Immature natural killer cell (primary cell): Measurements from ENCODE around the gene ZNF692. TPM values are rescaled to one million over a fixed set of nuclear protein-coding genes. Genes with fewer than 3 reads are reported as not detected.
A peak's percentile ranks its signal among the peaks of the same experiment; 100 is the strongest.
"Not testable (repeated sequence)": the region's sequence is repeated elsewhere in the genome, so short reads cannot be mapped to it uniquely, and the experiment has no call there.

Source experiments
- DNase-seq, 3 donors: peaks; one replicate each; pipeline ENCODE4 v3.0.0; 2022; ENCODE audit warnings: mixed read lengths in 1 of 3
- H3K27ac Mint-ChIP-seq, 6 donors: one replicate each; pipeline ENCODE4 v1.8.0; 2020; ENCODE audit warnings: mixed read lengths in 6 of 6, mild to moderate bottlenecking in 5 of 6, inconsistent platforms in 4 of 6, moderate library complexity in 3 of 6
- H3K27me3 Mint-ChIP-seq, 3 donors: one replicate each; pipeline ENCODE4 v1.8.0; 2020 to 2021; ENCODE audit warnings: low read depth in 3 of 3, mild to moderate bottlenecking in 3 of 3, mixed read lengths in 3 of 3, moderate library complexity in 3 of 3, inconsistent platforms in 1 of 3
- H3K36me3 Mint-ChIP-seq, 3 donors: one replicate each; pipeline ENCODE4 v1.8.0; 2020; ENCODE audit warnings: mixed read lengths in 3 of 3, inconsistent platforms in 2 of 3, mild to moderate bottlenecking in 2 of 3
- H3K4me1 Mint-ChIP-seq, 2 donors: one replicate each; pipeline ENCODE4 v1.8.0; 2020; ENCODE audit warnings: inconsistent platforms in 2 of 2, mild to moderate bottlenecking in 2 of 2, mixed read lengths in 2 of 2, moderate library complexity in 1 of 2
- H3K4me3 Mint-ChIP-seq, 5 donors: one replicate each; pipeline ENCODE4 v1.8.0; 2020; ENCODE audit warnings: mild to moderate bottlenecking in 5 of 5, mixed read lengths in 5 of 5, inconsistent platforms in 3 of 5, moderate library complexity in 3 of 5
- H3K9me3 Mint-ChIP-seq, 6 donors: one replicate each; pipeline ENCODE4 v1.8.0; 2020; ENCODE audit warnings: mild to moderate bottlenecking in 6 of 6, mixed read lengths in 6 of 6, inconsistent platforms in 4 of 6, moderate library complexity in 3 of 6
- polyA plus RNA-seq, 3 donors: library from polyadenylated mRNA; unstranded; fragments of 300-500 nt; fragmentation: Illumina TruSeq; gene quantifications; one replicate each; pipeline ENCODE4 v1.2.3, GENCODE V29; 2021

ZNF692 gene
- polyA plus RNA-seq, 3 donors from 2014 or later: 5.5 to 11.0 (median 7.7) TPM

GRCh38 chr1:248838357-248839167 is 20.3 kb downstream of the ZNF692 start:
- peak overlapping the region in 1 of 5 donors; percentile 95 for H3K4me3 Mint-ChIP-seq
- H3K36me3 Mint-ChIP-seq: no peaks in the 10 kb centered on the region
- H3K9me3 Mint-ChIP-seq: no peaks in the 10 kb centered on the region
- peaks cover 4 to 13% (median 8%) of the 10 kb centered on the region in 3 donors for H3K27me3 Mint-ChIP-seq
- H3K27ac Mint-ChIP-seq: peak overlapping the region in 4 of 6 donors; percentile 96 to 100 (median 99)
- peaks cover 25 to 33% of the 10 kb centered on the region in 2 donors for H3K4me1 Mint-ChIP-seq
- DNase-seq: peak; percentile 91 to 92 (median 92)

GRCh38 chr1:248837781-248838356 is 21.0 kb downstream of the ZNF692 start, which contains the start of gene ZNF672:
Gene ZNF672 (plus strand): TSS chr1:248838224. CDS start chr1:248847275, 9,051 bp downstream.
- H3K4me3 Mint-ChIP-seq: peak within 1 kb of the TSS in 1 of 5 donors; percentile 95
- peaks cover 25 to 33% of the 10 kb centered on the region in 2 donors for H3K4me1 Mint-ChIP-seq
- peaks cover 6 to 13% (median 8%) of the 10 kb centered on the region in 3 donors for H3K27me3 Mint-ChIP-seq
- peak within 1 kb of the TSS in 4 of 6 donors; percentile 96 to 100 (median 99) for H3K27ac Mint-ChIP-seq
- no peaks in the 10 kb centered on the region for H3K9me3 Mint-ChIP-seq
- H3K36me3 Mint-ChIP-seq: no peaks in the 10 kb centered on the region
- DNase-seq: peak; percentile 94 to 96 (median 95)

- Mint-ChIP-seq H3K36me3 (no peaks in the 10 kb centered on the region), H3K4me3 (no peak overlapping the region), H3K9me3 (no peaks in the 10 kb centered on the region), H3K4me1 (peaks cover 25 to 30% of the 10 kb centered on the region in 2 donors), H3K27me3 (peaks cover 8 to 14% (median 8%) of the 10 kb centered on the region in 3 donors), H3K27ac (no peak overlapping the region)
- DNase-seq: no peak
Observed at GRCh38 chr1:248837045-248837780, 21.7 kb downstream of the ZNF692 start.

GRCh38 chr1:248834343-248834940 is 24.4 kb downstream of the ZNF692 start:
- Mint-ChIP-seq H3K4me3 (no peak overlapping the region), H3K4me1 (peaks cover 6 to 8% of the 10 kb centered on the region in 2 donors), H3K9me3 (no peaks in the 10 kb centered on the region), H3K27ac (no peak overlapping the region), H3K27me3 (peaks cover 7 to 15% (median 8%) of the 10 kb centered on the region in 3 donors), H3K36me3 (no peaks in the 10 kb centered on the region)
- DNase-seq: no peak

GRCh38 chr1:248831842-248832241 is 27.0 kb downstream of the ZNF692 start:
- H3K4me1 Mint-ChIP-seq: peaks cover 8% of the 10 kb centered on the region in 2 donors
- H3K27me3 Mint-ChIP-seq: peaks cover 1 to 5% (median 5%) of the 10 kb centered on the region in 3 donors
- no peaks in the 10 kb centered on the region for H3K36me3 Mint-ChIP-seq
- no peaks in the 10 kb centered on the region for H3K9me3 Mint-ChIP-seq
- no peak overlapping the region for H3K27ac Mint-ChIP-seq
- no peak overlapping the region for H3K4me3 Mint-ChIP-seq
- no peak for DNase-seq

GRCh38 chr1:248830718-248831017 is 28.2 kb downstream of the ZNF692 start:
- not testable (repeated sequence) for H3K36me3 Mint-ChIP-seq, H3K27ac Mint-ChIP-seq, DNase-seq, H3K9me3 Mint-ChIP-seq, H3K4me3 Mint-ChIP-seq
- H3K27me3 Mint-ChIP-seq: peaks cover 10 to 14% (median 10%) of the 10 kb centered on the region in 3 donors
- peaks cover 17 to 20% of the 10 kb centered on the region in 2 donors for H3K4me1 Mint-ChIP-seq

GRCh38 chr1:248828845-248829244 is 30.0 kb downstream of the ZNF692 start:
- H3K4me1 Mint-ChIP-seq: peaks cover 32 to 38% of the 10 kb centered on the region in 2 donors
- H3K9me3 Mint-ChIP-seq: no peaks in the 10 kb centered on the region
- H3K27ac Mint-ChIP-seq: peak overlapping the region in 4 of 6 donors; percentile 7 to 65 (median 42)
- peaks cover 0 to 6% (median 0%) of the 10 kb centered on the region in 3 donors for H3K36me3 Mint-ChIP-seq
- H3K4me3 Mint-ChIP-seq: peak overlapping the region in 1 of 5 donors; percentile 2
- peaks cover 10 to 14% (median 10%) of the 10 kb centered on the region in 3 donors for H3K27me3 Mint-ChIP-seq
- DNase-seq: no peak

- Mint-ChIP-seq H3K4me3 (peak within 1 kb of the TSS; percentile 97 to 100 (median 99)), H3K27me3 (peaks cover 5 to 12% (median 10%) of the 10 kb centered on the region in 3 donors), H3K4me1 (peaks cover 53 to 65% of the 10 kb centered on the region in 2 donors), H3K9me3 (no peaks in the 10 kb centered on the region), H3K36me3 (peaks cover 0 to 6% (median 0%) of the 10 kb centered on the region in 3 donors), H3K27ac (peak within 1 kb of the TSS; percentile 96 to 100 (median 98))
- DNase-seq: peak; percentile 92 to 93 (median 92)
Observed at GRCh38 chr1:248825909-248826760, 32.8 kb downstream of the ZNF692 start, which contains the start of gene SH3BP5L. Gene SH3BP5L (minus strand): TSS chr1:248825915. CDS start chr1:248824935, 980 bp downstream.

- Mint-ChIP-seq H3K27ac (peak overlapping the region; percentile 96 to 100 (median 98)), H3K4me3 (peak overlapping the region; percentile 97 to 100 (median 99)), H3K4me1 (peaks cover 59 to 71% of the 10 kb centered on the region in 2 donors), H3K36me3 (peaks cover 0 to 6% (median 0%) of the 10 kb centered on the region in 3 donors), H3K9me3 (no peaks in the 10 kb centered on the region), H3K27me3 (peaks cover 5 to 11% (median 10%) of the 10 kb centered on the region in 3 donors)
- no peak for DNase-seq
Observed at GRCh38 chr1:248825573-248825908, 33.3 kb downstream of the ZNF692 start.

GRCh38 chr1:248825136-248825535 is 33.7 kb downstream of the ZNF692 start:
- Mint-ChIP-seq H3K27ac (peak overlapping the region; percentile 96 to 100 (median 98)), H3K9me3 (no peaks in the 10 kb centered on the region), H3K36me3 (peaks cover 0 to 6% (median 0%) of the 10 kb centered on the region in 3 donors), H3K4me1 (peaks cover 63 to 75% of the 10 kb centered on the region in 2 donors), H3K4me3 (peak overlapping the region; percentile 97 to 100 (median 99)), H3K27me3 (peaks cover 5 to 11% (median 10%) of the 10 kb centered on the region in 3 donors)
- no peak for DNase-seq

GRCh38 chr1:248824701-248825100 is 34.2 kb downstream of the ZNF692 start:
- Mint-ChIP-seq H3K4me1 (peaks cover 65 to 79% of the 10 kb centered on the region in 2 donors), H3K27me3 (peaks cover 5 to 11% (median 10%) of the 10 kb centered on the region in 3 donors), H3K36me3 (peaks cover 0 to 6% (median 0%) of the 10 kb centered on the region in 3 donors), H3K4me3 (peak overlapping the region; percentile 97 to 100 (median 99)), H3K9me3 (no peaks in the 10 kb centered on the region), H3K27ac (peak overlapping the region; percentile 85 to 100 (median 98))
- DNase-seq: no peak

- no peaks in the 10 kb centered on the region for H3K9me3 Mint-ChIP-seq
- H3K36me3 Mint-ChIP-seq: peaks cover 0 to 6% (median 0%) of the 10 kb centered on the region in 3 donors
- peaks cover 5 to 10% (median 10%) of the 10 kb centered on the region in 3 donors for H3K27me3 Mint-ChIP-seq
- peak overlapping the region; percentile 42 to 99 (median 90) for H3K27ac Mint-ChIP-seq
- H3K4me3 Mint-ChIP-seq: peak overlapping the region; percentile 1 to 100 (median 97)
- peaks cover 65 to 83% of the 10 kb centered on the region in 2 donors for H3K4me1 Mint-ChIP-seq
- DNase-seq: no peak
Observed at GRCh38 chr1:248824301-248824700, 34.6 kb downstream of the ZNF692 start.
